Measurements from ENCODE around the gene PDHB.

DNA sequence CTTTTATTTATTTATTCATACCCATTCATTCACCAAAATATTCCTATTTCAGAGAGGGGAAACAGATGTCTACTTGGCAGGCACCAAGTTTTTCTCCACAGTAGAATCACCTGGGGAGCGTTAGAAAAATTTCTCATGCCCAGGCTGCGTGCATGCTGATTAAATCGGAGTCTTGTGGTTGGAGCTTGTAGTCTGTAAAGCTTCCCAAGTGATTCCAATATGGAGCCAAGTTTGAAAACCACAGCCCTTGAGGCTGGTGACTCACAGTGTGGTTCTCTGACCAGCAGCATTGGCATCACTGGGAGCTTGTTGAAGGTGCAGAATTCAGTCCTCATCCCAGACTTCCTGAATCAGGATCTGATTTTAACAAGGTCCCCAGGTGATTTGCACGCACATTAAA, 49.7 kb downstream of the PDHB start:
- no peak for TF ChIP-seq CTCF (IDR thresholded peaks at IDR 0.05)
- no peak for TF ChIP-seq POLR2A (IDR thresholded peaks at IDR 0.05)

Data from right lobe of liver (tissue), 4 donors.